ENCODE data around the gene MRC1.

Gene MRC1

GRCh38 chr10:17787087-17787961, 21.8 kb upstream of the MRC1 start:
- DNase-seq (ENCODE audit: low spot score in 2 of 2): peak; percentile 62 to 87
- no peaks in the 10 kb centered on the region for H3K9me3 ChIP-seq
- H3K4me3 ChIP-seq: no peak overlapping the region
- no peaks in the 10 kb centered on the region for H3K27me3 ChIP-seq (ENCODE audit: low read depth)
- H3K36me3 ChIP-seq (replicated peaks): no peaks in the 10 kb centered on the region
- in situ Hi-C loops (cut with MboI; ENCODE audit: low sequenced_read_pairs): no loop called here
- H3K4me1 ChIP-seq: no peaks in the 10 kb centered on the region

GRCh38 chr10:17788646-17789045, 20.5 kb upstream of the MRC1 start:
- no peaks in the 10 kb centered on the region for H3K4me1 ChIP-seq
- H3K4me3 ChIP-seq: no peak overlapping the region
- H3K27me3 ChIP-seq (ENCODE audit: low read depth): no peaks in the 10 kb centered on the region
- H3K9me3 ChIP-seq: no peaks in the 10 kb centered on the region
- no peaks in the 10 kb centered on the region for H3K36me3 ChIP-seq (replicated peaks)
- DNase-seq (ENCODE audit: low spot score in 2 of 2): no peak
- in situ Hi-C loops (cut with MboI; ENCODE audit: low sequenced_read_pairs): no loop called here

- no peak for DNase-seq (ENCODE audit: low spot score in 2 of 2)
- no peaks in the 10 kb centered on the region for H3K36me3 ChIP-seq (replicated peaks)
- in situ Hi-C loops (cut with MboI; ENCODE audit: low sequenced_read_pairs): no loop called here
- no peak overlapping the region for H3K4me3 ChIP-seq
- H3K9me3 ChIP-seq: no peaks in the 10 kb centered on the region
- H3K27me3 ChIP-seq (ENCODE audit: low read depth): no peaks in the 10 kb centered on the region
- no peaks in the 10 kb centered on the region for H3K4me1 ChIP-seq
Measured at GRCh38 chr10:17789396-17789795, 19.8 kb upstream of the MRC1 start.

GRCh38 chr10:17790651-17791050, 18.5 kb upstream of the MRC1 start:
- in situ Hi-C loops (cut with MboI; ENCODE audit: low sequenced_read_pairs): no loop called here
- Histone ChIP-seq H3K27me3 (ENCODE audit: low read depth) (no peaks in the 10 kb centered on the region), H3K4me1 (no peaks in the 10 kb centered on the region), H3K4me3 (no peak overlapping the region), H3K9me3 (no peaks in the 10 kb centered on the region), H3K36me3 (replicated peaks) (no peaks in the 10 kb centered on the region)
- DNase-seq (ENCODE audit: low spot score in 2 of 2): no peak

GRCh38 chr10:17792991-17793390, 16.2 kb upstream of the MRC1 start:
- Histone ChIP-seq H3K4me3 (no peak overlapping the region), H3K36me3 (replicated peaks) (no peaks in the 10 kb centered on the region), H3K27me3 (ENCODE audit: low read depth) (no peaks in the 10 kb centered on the region), H3K9me3 (no peaks in the 10 kb centered on the region), H3K4me1 (no peaks in the 10 kb centered on the region)
- in situ Hi-C loops (cut with MboI; ENCODE audit: low sequenced_read_pairs): no loop called here
- DNase-seq (ENCODE audit: low spot score in 2 of 2): no peak

- in situ Hi-C loops (cut with MboI; ENCODE audit: low sequenced_read_pairs): no loop called here
- H3K36me3 ChIP-seq (replicated peaks): no peaks in the 10 kb centered on the region
- DNase-seq (ENCODE audit: low spot score in 2 of 2): no peak
- H3K4me1 ChIP-seq: no peaks in the 10 kb centered on the region
- H3K4me3 ChIP-seq: no peak overlapping the region
- no peaks in the 10 kb centered on the region for H3K9me3 ChIP-seq
- H3K27me3 ChIP-seq (ENCODE audit: low read depth): no peaks in the 10 kb centered on the region
Measured at GRCh38 chr10:17793823-17794644, 15.1 kb upstream of the MRC1 start.

GRCh38 chr10:17795083-17795482, 14.1 kb upstream of the MRC1 start:
- in situ Hi-C loops (cut with MboI; ENCODE audit: low sequenced_read_pairs): no loop called here
- Histone ChIP-seq H3K9me3 (no peaks in the 10 kb centered on the region), H3K4me3 (no peak overlapping the region), H3K4me1 (no peaks in the 10 kb centered on the region; the same call in 1 of the 2 replicates), H3K36me3 (replicated peaks) (no peaks in the 10 kb centered on the region), H3K27me3 (ENCODE audit: low read depth) (no peaks in the 10 kb centered on the region)
- DNase-seq (ENCODE audit: low spot score in 2 of 2): no peak

GRCh38 chr10:17795813-17796594, 13.1 kb upstream of the MRC1 start:
- DNase-seq (ENCODE audit: low spot score in 2 of 2): no peak
- no peaks in the 10 kb centered on the region for H3K36me3 ChIP-seq (replicated peaks)
- H3K27me3 ChIP-seq (ENCODE audit: low read depth): no peaks in the 10 kb centered on the region
- peaks cover 3% of the 10 kb centered on the region; the same call in 1 of the 2 replicates for H3K4me1 ChIP-seq
- no peaks in the 10 kb centered on the region for H3K9me3 ChIP-seq
- in situ Hi-C loops (cut with MboI; ENCODE audit: low sequenced_read_pairs): no loop called here
- no peak overlapping the region for H3K4me3 ChIP-seq

GRCh38 chr10:17801507-17801906, 7.6 kb upstream of the MRC1 start:
- no peaks in the 10 kb centered on the region for H3K9me3 ChIP-seq
- H3K4me3 ChIP-seq: no peak overlapping the region
- H3K27me3 ChIP-seq (ENCODE audit: low read depth): no peaks in the 10 kb centered on the region
- H3K4me1 ChIP-seq: peaks cover 3% of the 10 kb centered on the region; the same call in 1 of the 2 replicates
- DNase-seq (ENCODE audit: low spot score in 2 of 2): no peak
- H3K36me3 ChIP-seq (replicated peaks): no peaks in the 10 kb centered on the region
- in situ Hi-C loops (cut with MboI; ENCODE audit: low sequenced_read_pairs): no loop called here

GRCh38 chr10:17802350-17802749, 6.8 kb upstream of the MRC1 start:
- Histone ChIP-seq H3K4me1 (peaks cover 3% of the 10 kb centered on the region; the same call in 1 of the 2 replicates), H3K36me3 (replicated peaks) (no peaks in the 10 kb centered on the region), H3K9me3 (no peaks in the 10 kb centered on the region), H3K4me3 (no peak overlapping the region), H3K27me3 (ENCODE audit: low read depth) (no peaks in the 10 kb centered on the region)
- DNase-seq (ENCODE audit: low spot score in 2 of 2): no peak
- in situ Hi-C loops (cut with MboI; ENCODE audit: low sequenced_read_pairs): no loop called here

- Histone ChIP-seq H3K4me1 (peaks cover 3% of the 10 kb centered on the region; the same call in 1 of the 2 replicates), H3K4me3 (no peak overlapping the region), H3K9me3 (no peaks in the 10 kb centered on the region), H3K36me3 (replicated peaks) (no peaks in the 10 kb centered on the region), H3K27me3 (ENCODE audit: low read depth) (no peaks in the 10 kb centered on the region)
- in situ Hi-C loops (cut with MboI; ENCODE audit: low sequenced_read_pairs): no loop called here
- DNase-seq (ENCODE audit: low spot score in 2 of 2): no peak
Measured at GRCh38 chr10:17802976-17803375, 6.2 kb upstream of the MRC1 start.

GRCh38 chr10:17805330-17805729, 3.8 kb upstream of the MRC1 start:
- Histone ChIP-seq H3K27me3 (ENCODE audit: low read depth) (no peaks in the 10 kb centered on the region), H3K4me1 (0 out of 2 replicates have a peak, but pooled peaks cover 3% of the 10 kb centered on the region), H3K9me3 (no peaks in the 10 kb centered on the region), H3K4me3 (no peak overlapping the region), H3K36me3 (replicated peaks) (no peaks in the 10 kb centered on the region)
- no peak for DNase-seq (ENCODE audit: low spot score in 2 of 2)
- in situ Hi-C loops (cut with MboI; ENCODE audit: low sequenced_read_pairs): no loop called here

- DNase-seq (ENCODE audit: low spot score in 2 of 2): peak; percentile 5 to 58
- no peaks in the 10 kb centered on the region for H3K36me3 ChIP-seq (replicated peaks)
- no peaks in the 10 kb centered on the region for H3K4me1 ChIP-seq
- in situ Hi-C loops (cut with MboI; ENCODE audit: low sequenced_read_pairs): no loop called here
- H3K9me3 ChIP-seq: no peaks in the 10 kb centered on the region
- H3K4me3 ChIP-seq: no peak overlapping the region
- H3K27me3 ChIP-seq (ENCODE audit: low read depth): no peaks in the 10 kb centered on the region
Measured at GRCh38 chr10:17805921-17806577, 3.1 kb upstream of the MRC1 start.
